GM12892 (cell line): ENCODE results near the gene E2F8.

Experiments
- DNase-seq: peaks from one replicate; pipeline ENCODE4 v3.0.0; 2011; ENCODE audit not compliant: insufficient read length
- FAIRE-seq: peaks from 2 replicates; lab custom pipeline; 2011; peaks lifted over from hg19 to GRCh38; lab: Jason Lieb, UNC
- POLR2A ChIP-seq: IDR thresholded peaks from 2 replicates; pipeline ENCODE4 v1.6.1; 2011; ENCODE audit warnings: low read depth, low read length, control low read depth
- POLR2AphosphoS5 ChIP-seq: IDR thresholded peaks from 2 replicates; pipeline ENCODE4 v1.6.1; 2011; ENCODE audit warnings: low read depth, low read length, control low read depth
- TAF1 ChIP-seq: IDR thresholded peaks from 2 replicates; pipeline ENCODE4 v1.6.1; 2011; ENCODE audit warnings: low read depth, mild to moderate bottlenecking, control low read depth, low read length, borderline replicate concordance

Gene E2F8

GRCh38 chr11:19193916-19194315 lies 46.8 kb downstream of the E2F8 start:
- TF ChIP-seq POLR2AphosphoS5 (no peak), POLR2A (no peak), TAF1 (no peak)
- FAIRE-seq (no peak), DNase-seq (no peak)

- TF ChIP-seq POLR2AphosphoS5: no peak
- TF ChIP-seq TAF1: no peak
- no peak for TF ChIP-seq POLR2A
- peak; percentile 30 for FAIRE-seq
- DNase-seq: no peak
These were observed 49.1 kb downstream of the E2F8 start for GRCh38 chr11:19191530-19192169.

GRCh38 chr11:19187833-19188258 lies 52.9 kb downstream of the E2F8 start:
- FAIRE-seq (no peak), DNase-seq (no peak)
- TF ChIP-seq TAF1 (no peak), POLR2A (no peak), POLR2AphosphoS5 (no peak)

GRCh38 chr11:19187114-19187832 lies 53.5 kb downstream of the E2F8 start:
- DNase-seq: no peak
- FAIRE-seq: no peak
- no peak for TF ChIP-seq TAF1
- TF ChIP-seq POLR2A: no peak
- no peak for TF ChIP-seq POLR2AphosphoS5

GRCh38 chr11:19185516-19186052 lies 55.2 kb downstream of the E2F8 start:
- TF ChIP-seq POLR2A (no peak), TAF1 (no peak), POLR2AphosphoS5 (no peak)
- FAIRE-seq (no peak), DNase-seq (no peak)

GRCh38 chr11:19185036-19185435 lies 55.7 kb downstream of the E2F8 start:
- FAIRE-seq (no peak), DNase-seq (no peak)
- no peak for TF ChIP-seq TAF1
- TF ChIP-seq POLR2AphosphoS5: no peak
- TF ChIP-seq POLR2A: no peak

GRCh38 chr11:19183646-19184045 lies 57.1 kb downstream of the E2F8 start:
- TF ChIP-seq TAF1: no peak
- no peak for TF ChIP-seq POLR2A
- TF ChIP-seq POLR2AphosphoS5: no peak
- DNase-seq: no peak
- no peak for FAIRE-seq

- DNase-seq (no peak), FAIRE-seq (no peak)
These were observed 59.0 kb downstream of the E2F8 start for GRCh38 chr11:19181531-19182261.

GRCh38 chr11:19176629-19177186 lies 64.0 kb downstream of the E2F8 start:
- peak; percentile 48 for FAIRE-seq
- no peak for DNase-seq
- TF ChIP-seq POLR2A (no peak), TAF1 (no peak), POLR2AphosphoS5 (no peak)

More at GRCh38 chr11:19181531-19182261, 59.0 kb downstream of the E2F8 start:
- TF ChIP-seq POLR2A (no peak), POLR2AphosphoS5 (no peak), TAF1 (no peak)
